Measurements from ENCODE around the gene NFATC1.

Gene NFATC1

DNA sequence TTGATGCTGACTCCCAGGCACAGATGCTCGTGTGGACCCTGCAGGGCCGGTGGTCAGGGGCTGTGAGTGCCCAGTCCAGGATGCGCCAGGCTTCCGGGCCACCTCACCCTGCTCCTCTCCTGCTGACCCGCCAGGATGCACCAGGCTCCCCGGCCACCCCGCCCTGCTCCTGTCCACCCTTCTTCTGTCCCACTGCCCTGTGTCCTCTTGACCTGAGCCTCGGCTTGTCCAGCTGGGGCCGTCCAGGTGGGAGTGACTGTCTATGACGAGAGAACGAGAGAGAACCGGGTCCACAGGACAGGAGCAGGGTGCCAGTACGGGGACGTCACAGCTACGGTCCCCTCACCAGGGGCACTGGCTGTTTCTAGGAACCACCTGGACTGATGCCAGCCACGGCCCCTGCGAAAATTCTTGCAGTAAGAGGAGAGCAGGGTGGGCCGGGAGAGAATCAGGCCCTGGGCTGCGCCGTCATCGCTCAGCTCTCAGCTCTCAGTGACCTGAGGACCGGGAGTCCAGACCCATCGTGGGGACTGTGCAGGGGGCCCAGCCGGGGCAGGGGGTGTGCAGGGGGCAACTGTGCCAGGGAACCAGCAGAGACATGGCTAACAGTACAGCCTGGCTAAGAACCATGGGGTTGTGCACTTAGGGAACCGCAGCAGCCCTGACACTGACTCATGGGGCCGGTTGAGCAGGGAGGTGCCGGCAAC lies 12.9 kb upstream of the NFATC1 start:
- no peaks in the 10 kb centered on the region for H3K27me3 ChIP-seq (ENCODE audit: control insufficient read depth, insufficient read depth, low read length)
- peaks cover 9% of the 10 kb centered on the region; the same call in 1 of the 2 replicates for H3K4me1 ChIP-seq (ENCODE audit: control insufficient read depth, insufficient read depth, low read length)
- no peak overlapping the region for H3K27ac ChIP-seq (ENCODE audit: low read depth, low read length)
- H3K9ac ChIP-seq (ENCODE audit: low read depth, low read length), result no peak overlapping the region
- H3K36me3 ChIP-seq (ENCODE audit: control insufficient read depth, insufficient read depth, low read length), result no peaks in the 10 kb centered on the region
- H3K4me3 ChIP-seq (ENCODE audit: low read depth, low read length), result no peak overlapping the region
- no peaks in the 10 kb centered on the region for H3K9me3 ChIP-seq (ENCODE audit: control insufficient read depth, insufficient read depth, low read length)

GRCh38 chr18:79383388-79384056 lies 12.2 kb upstream of the NFATC1 start:
- Histone ChIP-seq H3K4me1 (ENCODE audit: control insufficient read depth, insufficient read depth, low read length) (peaks cover 6% of the 10 kb centered on the region; the same call in 1 of the 2 replicates), H3K27me3 (ENCODE audit: control insufficient read depth, insufficient read depth, low read length) (no peaks in the 10 kb centered on the region), H3K27ac (ENCODE audit: low read depth, low read length) (no peak overlapping the region), H3K9ac (ENCODE audit: low read depth, low read length) (no peak overlapping the region), H3K4me3 (ENCODE audit: low read depth, low read length) (no peak overlapping the region), H3K9me3 (ENCODE audit: control insufficient read depth, insufficient read depth, low read length) (no peaks in the 10 kb centered on the region), H3K36me3 (ENCODE audit: control insufficient read depth, insufficient read depth, low read length) (no peaks in the 10 kb centered on the region)

GRCh38 chr18:79384151-79384807 lies 11.5 kb upstream of the NFATC1 start:
- Histone ChIP-seq H3K27ac (ENCODE audit: low read depth, low read length) (no peak overlapping the region), H3K9ac (ENCODE audit: low read depth, low read length) (no peak overlapping the region), H3K4me3 (ENCODE audit: low read depth, low read length) (no peak overlapping the region), H3K9me3 (ENCODE audit: control insufficient read depth, insufficient read depth, low read length) (no peaks in the 10 kb centered on the region), H3K27me3 (ENCODE audit: control insufficient read depth, insufficient read depth, low read length) (peaks cover 2% of the 10 kb centered on the region; the same call in 1 of the 2 replicates), H3K36me3 (ENCODE audit: control insufficient read depth, insufficient read depth, low read length) (no peaks in the 10 kb centered on the region), H3K4me1 (ENCODE audit: control insufficient read depth, insufficient read depth, low read length) (peaks cover 1% of the 10 kb centered on the region; the same call in 1 of the 2 replicates)

DNA sequence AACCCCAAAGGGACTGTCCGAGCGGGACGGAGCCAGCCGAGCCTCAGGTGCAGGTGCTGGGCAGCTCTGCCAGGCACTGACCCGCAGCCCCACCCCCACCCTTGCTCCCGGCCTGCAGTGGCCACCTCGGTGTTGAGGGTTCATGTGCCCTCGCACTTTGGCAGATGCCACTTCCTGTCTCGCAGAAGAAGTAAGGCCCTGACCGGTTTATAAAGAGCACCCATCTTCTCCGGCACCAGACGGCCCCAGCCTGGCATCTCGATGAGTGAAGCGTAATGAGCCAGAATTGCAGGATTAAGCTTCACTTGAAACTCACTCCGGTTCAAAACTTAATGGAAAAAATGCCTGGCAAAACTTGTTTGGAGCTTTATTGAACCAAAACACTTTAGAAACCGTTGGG lies 10.9 kb upstream of the NFATC1 start:
- Histone ChIP-seq H3K27me3 (ENCODE audit: control insufficient read depth, insufficient read depth, low read length) (peaks cover 7% of the 10 kb centered on the region), H3K9me3 (ENCODE audit: control insufficient read depth, insufficient read depth, low read length) (no peaks in the 10 kb centered on the region), H3K4me3 (ENCODE audit: low read depth, low read length) (no peak overlapping the region), H3K4me1 (ENCODE audit: control insufficient read depth, insufficient read depth, low read length) (no peaks in the 10 kb centered on the region), H3K27ac (ENCODE audit: low read depth, low read length) (no peak overlapping the region), H3K36me3 (ENCODE audit: control insufficient read depth, insufficient read depth, low read length) (no peaks in the 10 kb centered on the region), H3K9ac (ENCODE audit: low read depth, low read length) (no peak overlapping the region)

DNA sequence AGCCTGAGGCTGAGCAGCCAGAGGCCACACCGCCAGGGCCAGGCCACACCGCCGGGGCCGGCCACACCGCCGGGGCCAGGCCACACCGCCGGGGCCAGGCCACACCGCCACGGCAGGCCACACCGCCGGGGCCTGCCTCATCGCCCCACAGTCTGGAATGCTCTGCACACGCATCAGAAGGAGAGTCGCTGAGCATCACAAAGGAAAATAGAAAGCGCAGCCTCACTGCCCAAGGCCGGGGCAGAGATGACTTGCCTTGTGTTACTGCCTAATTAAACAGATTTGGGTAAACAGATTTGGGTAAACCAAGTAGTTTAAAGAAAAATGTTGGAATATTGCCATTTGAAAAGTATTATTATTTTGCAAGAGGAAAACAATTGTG lies 10.4 kb upstream of the NFATC1 start:
- H3K9me3 ChIP-seq (ENCODE audit: control insufficient read depth, insufficient read depth, low read length), result no peaks in the 10 kb centered on the region
- no peak overlapping the region for H3K9ac ChIP-seq (ENCODE audit: low read depth, low read length)
- no peaks in the 10 kb centered on the region for H3K36me3 ChIP-seq (ENCODE audit: control insufficient read depth, insufficient read depth, low read length)
- H3K27me3 ChIP-seq (ENCODE audit: control insufficient read depth, insufficient read depth, low read length), result peaks cover 12% of the 10 kb centered on the region
- no peaks in the 10 kb centered on the region for H3K4me1 ChIP-seq (ENCODE audit: control insufficient read depth, insufficient read depth, low read length)
- no peak overlapping the region for H3K27ac ChIP-seq (ENCODE audit: low read depth, low read length)
- no peak overlapping the region for H3K4me3 ChIP-seq (ENCODE audit: low read depth, low read length)

- no peak overlapping the region for H3K4me3 ChIP-seq (ENCODE audit: low read depth, low read length)
- H3K9me3 ChIP-seq (ENCODE audit: control insufficient read depth, insufficient read depth, low read length), result no peaks in the 10 kb centered on the region
- H3K4me1 ChIP-seq (ENCODE audit: control insufficient read depth, insufficient read depth, low read length), result no peaks in the 10 kb centered on the region
- H3K36me3 ChIP-seq (ENCODE audit: control insufficient read depth, insufficient read depth, low read length), result no peaks in the 10 kb centered on the region
- peaks cover 17% of the 10 kb centered on the region for H3K27me3 ChIP-seq (ENCODE audit: control insufficient read depth, insufficient read depth, low read length)
- no peak overlapping the region for H3K9ac ChIP-seq (ENCODE audit: low read depth, low read length)
- no peak overlapping the region for H3K27ac ChIP-seq (ENCODE audit: low read depth, low read length)
These were observed 9.9 kb upstream of the NFATC1 start for GRCh38 chr18:79385708-79386341.

GRCh38 chr18:79386547-79386946 lies 9.2 kb upstream of the NFATC1 start:
- Histone ChIP-seq H3K27ac (ENCODE audit: low read depth, low read length) (no peak overlapping the region), H3K9ac (ENCODE audit: low read depth, low read length) (no peak overlapping the region), H3K4me1 (ENCODE audit: control insufficient read depth, insufficient read depth, low read length) (no peaks in the 10 kb centered on the region), H3K9me3 (ENCODE audit: control insufficient read depth, insufficient read depth, low read length) (no peaks in the 10 kb centered on the region), H3K27me3 (ENCODE audit: control insufficient read depth, insufficient read depth, low read length) (peaks cover 21% of the 10 kb centered on the region), H3K4me3 (ENCODE audit: low read depth, low read length) (no peak overlapping the region), H3K36me3 (ENCODE audit: control insufficient read depth, insufficient read depth, low read length) (no peaks in the 10 kb centered on the region)

DNA sequence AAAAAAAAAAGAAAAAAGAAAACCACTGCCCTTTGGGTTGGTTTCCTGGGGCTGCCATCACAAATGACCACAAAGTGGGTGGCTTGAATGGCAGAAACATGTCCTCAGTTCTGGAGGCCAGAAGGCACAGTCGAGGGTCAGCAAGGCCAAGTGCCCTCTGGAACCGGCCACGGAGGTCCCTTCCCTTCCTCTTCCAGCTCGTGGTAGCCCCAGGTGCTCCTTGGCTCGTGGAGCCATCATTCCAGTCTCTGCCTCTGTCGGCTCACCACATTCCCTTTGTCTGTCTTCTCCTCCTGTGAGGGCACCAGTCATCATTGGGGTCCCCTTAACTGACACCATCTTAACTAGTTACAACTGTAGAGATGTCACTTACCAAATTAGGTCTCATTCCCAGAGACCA lies 8.5 kb upstream of the NFATC1 start:
- no peak overlapping the region for H3K9ac ChIP-seq (ENCODE audit: low read depth, low read length)
- no peak overlapping the region for H3K27ac ChIP-seq (ENCODE audit: low read depth, low read length)
- peaks cover 28% of the 10 kb centered on the region for H3K27me3 ChIP-seq (ENCODE audit: control insufficient read depth, insufficient read depth, low read length)
- H3K4me3 ChIP-seq (ENCODE audit: low read depth, low read length), result no peak overlapping the region
- no peaks in the 10 kb centered on the region for H3K4me1 ChIP-seq (ENCODE audit: control insufficient read depth, insufficient read depth, low read length)
- H3K36me3 ChIP-seq (ENCODE audit: control insufficient read depth, insufficient read depth, low read length), result no peaks in the 10 kb centered on the region
- H3K9me3 ChIP-seq (ENCODE audit: control insufficient read depth, insufficient read depth, low read length), result no peaks in the 10 kb centered on the region

GRCh38 chr18:79387615-79388014 lies 8.1 kb upstream of the NFATC1 start:
- H3K9ac ChIP-seq (ENCODE audit: low read depth, low read length), result no peak overlapping the region
- peaks cover 32% of the 10 kb centered on the region for H3K27me3 ChIP-seq (ENCODE audit: control insufficient read depth, insufficient read depth, low read length)
- H3K4me3 ChIP-seq (ENCODE audit: low read depth, low read length), result no peak overlapping the region
- no peaks in the 10 kb centered on the region for H3K4me1 ChIP-seq (ENCODE audit: control insufficient read depth, insufficient read depth, low read length)
- H3K9me3 ChIP-seq (ENCODE audit: control insufficient read depth, insufficient read depth, low read length), result no peaks in the 10 kb centered on the region
- H3K27ac ChIP-seq (ENCODE audit: low read depth, low read length), result no peak overlapping the region
- H3K36me3 ChIP-seq (ENCODE audit: control insufficient read depth, insufficient read depth, low read length), result no peaks in the 10 kb centered on the region

DNA sequence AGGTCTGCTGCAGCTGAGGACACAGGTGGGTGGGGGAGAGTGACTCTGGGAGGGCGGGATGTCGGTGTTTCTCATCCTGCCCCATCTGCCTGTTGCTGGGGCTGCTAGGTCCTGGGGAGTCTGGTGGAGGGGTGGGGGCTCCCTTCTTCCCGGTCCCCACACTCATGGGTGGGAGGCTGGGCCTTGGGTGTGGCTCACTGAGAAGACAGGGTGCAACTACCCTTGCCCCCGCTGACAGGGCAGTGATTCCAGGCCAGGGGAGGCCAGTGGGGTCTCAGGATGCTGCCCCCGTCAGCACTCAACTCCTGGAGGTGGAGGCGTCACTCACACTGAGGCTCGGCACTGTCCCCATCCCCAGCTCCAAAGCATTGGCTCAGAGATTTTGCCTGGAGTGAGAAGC lies 7.7 kb upstream of the NFATC1 start:
- Histone ChIP-seq H3K9ac (ENCODE audit: low read depth, low read length) (no peak overlapping the region), H3K27me3 (ENCODE audit: control insufficient read depth, insufficient read depth, low read length) (peaks cover 36% of the 10 kb centered on the region), H3K4me3 (ENCODE audit: low read depth, low read length) (no peak overlapping the region), H3K9me3 (ENCODE audit: control insufficient read depth, insufficient read depth, low read length) (no peaks in the 10 kb centered on the region), H3K27ac (ENCODE audit: low read depth, low read length) (no peak overlapping the region), H3K4me1 (ENCODE audit: control insufficient read depth, insufficient read depth, low read length) (no peaks in the 10 kb centered on the region), H3K36me3 (ENCODE audit: control insufficient read depth, insufficient read depth, low read length) (no peaks in the 10 kb centered on the region)

- Histone ChIP-seq H3K27ac (ENCODE audit: low read depth, low read length) (no peak overlapping the region), H3K27me3 (ENCODE audit: control insufficient read depth, insufficient read depth, low read length) (peaks cover 50% of the 10 kb centered on the region), H3K4me3 (ENCODE audit: low read depth, low read length) (no peak overlapping the region)
These were observed 6.0 kb upstream of the NFATC1 start for GRCh38 chr18:79389689-79390088.

More at GRCh38 chr18:79389689-79390088, 6.0 kb upstream of the NFATC1 start:
- Histone ChIP-seq H3K9ac (ENCODE audit: low read depth, low read length) (no peak overlapping the region), H3K36me3 (ENCODE audit: control insufficient read depth, insufficient read depth, low read length) (no peaks in the 10 kb centered on the region), H3K4me1 (ENCODE audit: control insufficient read depth, insufficient read depth, low read length) (0 out of 2 replicates have a peak, but pooled peaks cover 3% of the 10 kb centered on the region), H3K9me3 (ENCODE audit: control insufficient read depth, insufficient read depth, low read length) (no peaks in the 10 kb centered on the region)

Data from HUES48 (cell line).